HepG2 (cell line): Measurements from ENCODE around the gene RAD9A. TPM values are rescaled to one million over a fixed set of nuclear protein-coding genes. Genes with fewer than 3 reads are reported as not detected.

Experiments
- ATAC-seq: fragments of 200-7000 bp; cut with Tn5 transposase; 3 replicates; pipeline ENCODE4 v1.9.1; 2020; ENCODE audit warnings: mild to moderate bottlenecking, moderate library complexity
- BruUV-seq: library from RNA; stranded (reverse); fragments of 400-500 nt; replicated peaks from 2 replicates; lab custom pipeline; 2021; lab: Mats Ljungman, UMichigan
- CTCF ChIA-PET: fragments of 300-600 bp; formaldehyde crosslinking; extraction: SDS; loops from one replicate; lab custom pipeline; 2021; ENCODE audit warnings: low total read pairs, inconsistent platforms, low intra/inter-chr PET ratio; lab: Yijun Ruan, JAX
- POLR2A ChIA-PET: fragments of 350-600 bp; sonication (Branson Sonifier 250); formaldehyde crosslinking; loops from one replicate; lab custom pipeline; 2020; ENCODE audit warnings: antibody characterized with exemption, inconsistent platforms; lab: Yijun Ruan, JAX
- DNase-seq: peaks from one replicate; pipeline ENCODE4 v3.0.0-alpha.2; 2015; ENCODE audit warnings: low spot score
- FAIRE-seq: peaks from 3 replicates; lab custom pipeline; 2011; peaks lifted over from hg19 to GRCh38; lab: Jason Lieb, UNC
- H2AFZ ChIP-seq: one replicate; pipeline ENCODE4 v1.6.1; 2011; ENCODE audit warnings: low read length, inconsistent platforms
- H3K27ac ChIP-seq: fragments of 300-600 bp; 3 replicates; pipeline ENCODE4 v1.8.0; 2011; ENCODE audit warnings: mixed run types, mild to moderate bottlenecking, mixed read lengths, low read length, inconsistent platforms; ENCODE audit not compliant: insufficient read depth; ENCODE audit errors: extremely low read length
- H3K27me3 ChIP-seq, 2 experiments: fragments of 200-600 bp in 1 of 2; 2 replicates in 1 of 2; 3 replicates in 1 of 2; pipeline versions ENCODE4 v1.6.0 to v1.8.0; 2011; ENCODE audit warnings: low read length in 2 of 2, mild to moderate bottlenecking in 2 of 2, moderate library complexity in 2 of 2, inconsistent platforms in 1 of 2; ENCODE audit not compliant: insufficient read depth in 2 of 2, control insufficient read depth in 1 of 2
- H3K36me3 ChIP-seq, 2 experiments: fragments of 200-600 bp in 1 of 2; replicated peaks in 1 of 2; 2 replicates in 1 of 2; 3 replicates in 1 of 2; pipeline versions ENCODE4 v1.5.1 to v1.8.0; 2011; ENCODE audit warnings: low read length in 2 of 2, inconsistent platforms in 1 of 2; ENCODE audit not compliant: insufficient read depth in 2 of 2, control insufficient read depth in 1 of 2
- H3K4me1 ChIP-seq: 2 replicates; pipeline ENCODE4 v1.5.1; 2012; ENCODE audit warnings: low read length, inconsistent platforms; ENCODE audit not compliant: insufficient read depth
- H3K4me2 ChIP-seq: 2 replicates; pipeline ENCODE4 v1.6.0; 2011; ENCODE audit warnings: low read depth, low read length, inconsistent platforms
- H3K4me3 ChIP-seq, 3 experiments: fragments of 200-600 bp in 1 of 3; sonication (generic), shearing (Covaris generic) in 1 of 3; replicated peaks in 1 of 3; 2 replicates each; pipeline ENCODE4 v1.5.1; 2011 to 2016; ENCODE audit warnings: low read length in 3 of 3, inconsistent platforms in 2 of 3, low read depth in 2 of 3, mild to moderate bottlenecking in 2 of 3, control low read depth in 1 of 3, mixed read lengths in 1 of 3; ENCODE audit not compliant: insufficient read depth in 1 of 3
- H3K79me2 ChIP-seq: one replicate; pipeline ENCODE4 v1.6.1; 2011; ENCODE audit warnings: low read length, inconsistent platforms; ENCODE audit not compliant: insufficient read depth
- H3K9ac ChIP-seq: 2 replicates; pipeline ENCODE4 v1.6.0; 2011; ENCODE audit warnings: mild to moderate bottlenecking, low read depth, low read length, inconsistent platforms; ENCODE audit not compliant: insufficient read depth
- H3K9me3 ChIP-seq: 2 replicates; pipeline ENCODE4 v1.5.1; 2012; ENCODE audit warnings: mild to moderate bottlenecking, low read length
- H4K20me1 ChIP-seq: 2 replicates; pipeline ENCODE4 v1.6.0; 2011; ENCODE audit warnings: inconsistent platforms, mild to moderate bottlenecking, low read length, moderate library complexity; ENCODE audit not compliant: insufficient read depth
- NFYB ChIP-seq: sonication (generic); formaldehyde crosslinking; IDR thresholded peaks from 2 replicates; pipeline ENCODE4 v1.4.0; 2020; ENCODE audit warnings: missing genetic modification reagents
- SMARCE1 ChIP-seq: fragments of 450-650 bp; IDR thresholded peaks from 2 replicates; pipeline ENCODE4 v1.6.1; 2017; ENCODE audit warnings: borderline replicate concordance
- ZNF136 ChIP-seq: sonication (generic); formaldehyde crosslinking; IDR thresholded peaks from 2 replicates; pipeline ENCODE4 v1.8.1; 2022; ENCODE audit warnings: low read depth, mild to moderate bottlenecking, moderate library complexity, missing genetic modification reagents
- ZNF7 ChIP-seq: IDR thresholded peaks from 2 replicates; pipeline ENCODE4 v1.6.1; 2016; ENCODE audit warnings: missing biosample characterization, missing genetic modification reagents
- ZNF839 ChIP-seq: sonication (generic); formaldehyde crosslinking; IDR thresholded peaks from 2 replicates; pipeline ENCODE4 v1.4.0; 2020; ENCODE audit warnings: missing genetic modification reagents, mild to moderate bottlenecking, borderline replicate concordance
- ZSCAN31 ChIP-seq: sonication (generic); formaldehyde crosslinking; IDR thresholded peaks from 2 replicates; pipeline ENCODE4 v1.5.0; 2020; ENCODE audit warnings: low read depth, mild to moderate bottlenecking, missing genetic modification reagents
- WGBS: methylation state at CpG from one replicate; pipeline ENCODE4 v1.1.6; 2017; ENCODE audit warnings: low lambda C conversion rate; 5-methylcytosine and 5-hydroxymethylcytosine counted together
- in situ Hi-C: cut with HindIII; loops from 2 replicates; pipeline ENCODE4 v1.10.0; 2017; ENCODE audit warnings: low pct_unique_long_range_greater_than_20kb; ENCODE audit not compliant: extremely low pct_ligation_motif_present
- intact Hi-C: fragments of 100-400 bp; cut with micrococcal nuclease; formaldehyde crosslinking; loops from one replicate; pipeline ENCODE4 v1.10.0; 2022; ENCODE audit not compliant: unreplicated experiment
- polyA plus RNA-seq, 8 experiments: library from polyadenylated mRNA; depleted of rRNA in 3 of 8; stranded (reverse) in 7 of 8; unstranded in 1 of 8; fragments of >200 nt; fragmentation: Illumina TruSeq in 4 of 8; extraction: Trizol in 4 of 8; gene quantifications; 2 replicates each; pipeline versions ENCODE4 v1.2.1 to v1.2.3, GENCODE V29; 2011 to 2016; ENCODE audit warnings: low read depth in 4 of 8, missing spikeins in 1 of 8, mixed read lengths in 1 of 8; ENCODE audit not compliant: insufficient read depth in 1 of 8
- total RNA-seq, 5 experiments: library from RNA; depleted of rRNA; stranded (reverse); fragments of >200 nt; fragmentation: Illumina TruSeq; extraction: Trizol; gene quantifications; 2 replicates each; pipeline ENCODE4 v1.2.3, GENCODE V29; 2016; ENCODE audit warnings: low read depth in 1 of 5
- TF ChIP-seq, protein P1 (sequence below): sonication (generic); formaldehyde crosslinking; IDR thresholded peaks from 2 replicates; pipeline ENCODE4 v1.4.0; 2020; ENCODE audit warnings: missing genetic modification reagents
- TF ChIP-seq, protein P2 (sequence below): sonication (generic); formaldehyde crosslinking; IDR thresholded peaks from 2 replicates; pipeline ENCODE4 v1.5.0; 2020; ENCODE audit warnings: mild to moderate bottlenecking, missing genetic modification reagents
- TF ChIP-seq, protein P3 (sequence below): sonication (generic); formaldehyde crosslinking; IDR thresholded peaks from 2 replicates; pipeline ENCODE4 v1.5.0; 2020; ENCODE audit warnings: mild to moderate bottlenecking, missing genetic modification reagents, borderline replicate concordance

Gene RAD9A
- total and polyA plus RNA-seq, 2 of the 13 experiments (the other 11 are each of a cell fraction or from before 2014, with no cell fraction given) = 10.1 to 15.7 TPM

DNA sequence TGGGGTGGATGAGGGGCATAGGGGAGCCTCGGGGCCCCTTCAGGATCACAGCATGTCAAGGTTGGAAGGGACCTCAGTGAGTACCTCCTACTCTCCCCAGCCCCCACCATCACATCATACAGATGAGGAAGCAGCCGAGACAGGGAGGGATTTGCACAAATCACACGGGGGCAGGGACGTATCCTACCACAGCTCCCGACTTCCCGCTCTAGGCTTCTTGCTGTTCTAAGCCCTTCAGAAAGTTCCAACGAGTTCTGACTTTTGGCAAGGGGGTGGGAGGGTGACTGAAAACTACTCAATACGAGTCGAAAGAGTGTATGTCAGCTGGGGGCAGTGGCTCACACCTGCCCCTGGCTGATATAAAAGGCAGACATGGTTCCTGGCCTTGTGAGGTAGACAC, 4.7 kb upstream of the RAD9A start:
- H3K27ac ChIP-seq = no peak overlapping the region
- POLR2A ChIA-PET = interaction anchor here (2.2 to 18.5 kb wide), 2 partner anchors 14 to 33 kb away, joined by 8 to 365 read pairs; partner anchors contain the start of genes POLD4 and PPP1CA
- CTCF ChIA-PET = no interaction called here
- H3K36me3 ChIP-seq = no peaks in the 10 kb centered on the region
- intact Hi-C loops (loop anchor here (10.0 kb wide), 1 partner anchor 142 kb away; no protein-coding TSS in a partner anchor), in situ Hi-C loops (loop anchor here (5.0 kb wide), 1 partner anchor 35 kb away; the partner anchor contains the start of gene POLD4)
- no peak overlapping the region for H3K9ac ChIP-seq
- 0 out of 2 replicates have a peak, but pooled peaks have one; percentile 43 for TF ChIP-seq ZNF7 (CRISPR knock-in tag)
- no peak for TF ChIP-seq NFYB
- FAIRE-seq (no peak), ATAC-seq (no peak), DNase-seq (no peak)
- no peaks in the 10 kb centered on the region for H3K9me3 ChIP-seq
- H3K27me3 ChIP-seq = peaks cover 1 to 23% of the 10 kb centered on the region in 2 experiments; a peak in 3 of 5 replicates
- no peak overlapping the region for H2AFZ ChIP-seq
- H3K79me2 ChIP-seq = peaks cover 4% of the 10 kb centered on the region
- no peak overlapping the region for H3K4me2 ChIP-seq
- BruUV-seq = no TSS peak
- H3K4me3 ChIP-seq = no peak overlapping the region
- H3K4me1 ChIP-seq = peaks cover 33% of the 10 kb centered on the region
- H4K20me1 ChIP-seq = no peaks in the 10 kb centered on the region
- 12% methylated on average over 8 of the region's 9 CpGs for WGBS

DNA sequence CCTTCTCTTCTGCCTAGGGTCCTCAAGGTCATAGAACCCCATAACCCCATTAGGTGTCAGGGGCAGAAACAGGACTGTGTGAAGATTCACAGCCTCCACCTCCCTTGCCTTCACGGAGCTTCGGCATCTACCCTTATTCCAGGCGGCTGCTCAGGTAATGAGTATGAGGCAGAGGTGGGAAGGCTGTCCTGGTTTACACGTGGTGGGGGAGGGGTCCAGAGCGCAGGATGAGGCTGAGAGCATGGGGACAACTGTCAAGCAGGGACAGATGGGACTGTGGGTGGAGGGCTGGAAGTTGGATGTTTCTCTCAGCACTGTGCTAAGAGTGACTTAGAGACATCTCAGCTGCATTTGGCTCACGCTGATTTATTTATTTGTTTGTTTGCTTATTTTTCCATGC, 4.3 kb upstream of the RAD9A start:
- no TSS peak for BruUV-seq
- no peaks in the 10 kb centered on the region for H3K9me3 ChIP-seq
- FAIRE-seq = no peak
- ATAC-seq = no peak
- no peak overlapping the region for H3K27ac ChIP-seq
- POLR2A ChIA-PET = interaction anchor here (2.2 kb wide), 1 partner anchor 14 kb away, joined by 8 read pairs; the partner anchor contains the start of gene PPP1CA
- H3K4me2 ChIP-seq = no peak overlapping the region
- TF ChIP-seq, protein P1, sequence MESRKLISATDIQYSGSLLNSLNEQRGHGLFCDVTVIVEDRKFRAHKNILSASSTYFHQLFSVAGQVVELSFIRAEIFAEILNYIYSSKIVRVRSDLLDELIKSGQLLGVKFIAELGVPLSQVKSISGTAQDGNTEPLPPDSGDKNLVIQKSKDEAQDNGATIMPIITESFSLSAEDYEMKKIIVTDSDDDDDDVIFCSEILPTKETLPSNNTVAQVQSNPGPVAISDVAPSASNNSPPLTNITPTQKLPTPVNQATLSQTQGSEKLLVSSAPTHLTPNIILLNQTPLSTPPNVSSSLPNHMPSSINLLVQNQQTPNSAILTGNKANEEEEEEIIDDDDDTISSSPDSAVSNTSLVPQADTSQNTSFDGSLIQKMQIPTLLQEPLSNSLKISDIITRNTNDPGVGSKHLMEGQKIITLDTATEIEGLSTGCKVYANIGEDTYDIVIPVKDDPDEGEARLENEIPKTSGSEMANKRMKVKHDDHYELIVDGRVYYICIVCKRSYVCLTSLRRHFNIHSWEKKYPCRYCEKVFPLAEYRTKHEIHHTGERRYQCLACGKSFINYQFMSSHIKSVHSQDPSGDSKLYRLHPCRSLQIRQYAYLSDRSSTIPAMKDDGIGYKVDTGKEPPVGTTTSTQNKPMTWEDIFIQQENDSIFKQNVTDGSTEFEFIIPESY = no peak
- TF ChIP-seq NFYB (no peak), ZNF839 (CRISPR knock-in tag) (no peak), SMARCE1 (no peak), ZNF136 (CRISPR knock-in tag) (no peak), ZSCAN31 (CRISPR knock-in tag) (no peak)
- TF ChIP-seq, protein P2, sequence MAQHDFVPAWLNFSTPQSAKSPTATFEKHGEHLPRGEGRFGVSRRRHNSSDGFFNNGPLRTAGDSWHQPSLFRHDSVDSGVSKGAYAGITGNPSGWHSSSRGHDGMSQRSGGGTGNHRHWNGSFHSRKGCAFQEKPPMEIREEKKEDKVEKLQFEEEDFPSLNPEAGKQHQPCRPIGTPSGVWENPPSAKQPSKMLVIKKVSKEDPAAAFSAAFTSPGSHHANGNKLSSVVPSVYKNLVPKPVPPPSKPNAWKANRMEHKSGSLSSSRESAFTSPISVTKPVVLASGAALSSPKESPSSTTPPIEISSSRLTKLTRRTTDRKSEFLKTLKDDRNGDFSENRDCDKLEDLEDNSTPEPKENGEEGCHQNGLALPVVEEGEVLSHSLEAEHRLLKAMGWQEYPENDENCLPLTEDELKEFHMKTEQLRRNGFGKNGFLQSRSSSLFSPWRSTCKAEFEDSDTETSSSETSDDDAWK (CRISPR knock-in tag) = no peak
- TF ChIP-seq, protein P3, sequence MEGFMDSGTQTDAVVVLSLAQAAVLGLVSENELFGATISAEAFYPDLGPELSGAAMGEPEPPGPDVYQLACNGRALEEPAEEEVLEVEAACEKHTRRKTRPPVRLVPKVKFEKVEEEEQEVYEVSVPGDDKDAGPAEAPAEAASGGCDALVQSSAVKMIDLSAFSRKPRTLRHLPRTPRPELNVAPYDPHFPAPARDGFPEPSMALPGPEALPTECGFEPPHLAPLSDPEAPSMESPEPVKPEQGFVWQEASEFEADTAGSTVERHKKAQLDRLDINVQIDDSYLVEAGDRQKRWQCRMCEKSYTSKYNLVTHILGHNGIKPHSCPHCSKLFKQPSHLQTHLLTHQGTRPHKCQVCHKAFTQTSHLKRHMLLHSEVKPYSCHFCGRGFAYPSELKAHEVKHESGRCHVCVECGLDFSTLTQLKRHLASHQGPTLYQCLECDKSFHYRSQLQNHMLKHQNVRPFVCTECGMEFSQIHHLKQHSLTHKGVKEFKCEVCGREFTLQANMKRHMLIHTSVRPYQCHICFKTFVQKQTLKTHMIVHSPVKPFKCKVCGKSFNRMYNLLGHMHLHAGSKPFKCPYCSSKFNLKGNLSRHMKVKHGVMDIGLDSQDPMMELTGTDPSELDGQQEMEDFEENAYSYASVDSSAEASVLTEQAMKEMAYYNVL = no peak
- H3K27me3 ChIP-seq = peaks cover 1 to 20% of the 10 kb centered on the region in 2 experiments; a peak in 3 of 5 replicates
- in situ Hi-C loops (loop anchor here (5.0 kb wide), 1 partner anchor 35 kb away; the partner anchor contains the start of gene POLD4), intact Hi-C loops (loop anchor here (10.0 kb wide), 1 partner anchor 143 kb away; no protein-coding TSS in a partner anchor)
- H3K9ac ChIP-seq = no peak overlapping the region
- no peak overlapping the region for H2AFZ ChIP-seq
- CTCF ChIA-PET = no interaction called here
- no peak overlapping the region for H3K4me3 ChIP-seq
- DNase-seq = no peak
- H3K4me1 ChIP-seq = peaks cover 32% of the 10 kb centered on the region
- 57% methylated on average over 5 of the region's 6 CpGs for WGBS
- H3K36me3 ChIP-seq = no peaks in the 10 kb centered on the region
- H4K20me1 ChIP-seq = no peaks in the 10 kb centered on the region
- peaks cover 8% of the 10 kb centered on the region for H3K79me2 ChIP-seq
